ENCODE measurements around the gene ALDH2. TPM values are rescaled to one million over a fixed set of nuclear protein-coding genes. Genes with fewer than 3 reads are reported as not detected.
A peak's percentile ranks its signal among the peaks of the same experiment; 100 is the strongest.
"Not testable (repeated sequence)": the region's sequence is repeated elsewhere in the genome, so short reads cannot be mapped to it uniquely, and the experiment has no call there.

ALDH2 gene
- polyA plus RNA-seq, 1 of the 3 experiments (the other 2 are of a cell fraction), result 67.5 TPM

DNA sequence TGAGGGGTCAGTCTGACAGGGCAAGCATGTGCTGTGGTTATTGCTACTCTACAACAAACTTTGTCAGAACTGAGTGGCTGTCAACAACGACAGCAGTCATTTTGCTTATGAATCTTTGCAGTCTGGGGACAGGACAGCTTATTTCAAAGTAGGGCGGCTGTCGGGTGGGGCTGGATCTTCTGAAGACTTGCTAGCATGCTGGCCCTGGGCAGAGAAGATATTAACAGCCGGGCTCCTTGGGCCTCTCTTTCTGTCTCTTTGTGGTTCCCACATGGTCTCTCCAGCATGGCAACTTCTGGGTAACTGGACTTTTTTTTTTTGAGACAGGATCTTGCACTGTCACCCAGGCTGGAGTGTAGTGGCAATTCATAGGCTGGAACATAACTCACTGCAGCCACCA is 33.9 kb upstream of the ALDH2 start:
- no peaks in the 10 kb centered on the region for H3K9me3 ChIP-seq
- H3K4me3 ChIP-seq (ENCODE audit: low read depth in 2 of 2, low read length in 1 of 2), result no peak overlapping the region
- no peaks in the 10 kb centered on the region for H4K20me1 ChIP-seq (ENCODE audit: insufficient read depth)
- no peaks in the 10 kb centered on the region for H3K79me2 ChIP-seq (ENCODE audit: insufficient read depth)
- no peak overlapping the region for H3K9ac ChIP-seq
- H3K36me3 ChIP-seq (replicated peaks in 1 of 2; ENCODE audit: control insufficient read depth in 1 of 2, insufficient read depth in 2 of 2, low read length in 1 of 2), result peaks cover 21 to 26% of the 10 kb centered on the region in 2 experiments
- no peaks in the 10 kb centered on the region for H3K9me2 ChIP-seq
- ChIA-PET POLR2A (no interaction called here), CTCF (interaction anchor here (0.8 to 2.1 kb wide), 2 partner anchors 17 to 22 kb away, joined by 3 to 5 read pairs; no protein-coding TSS in a partner anchor)
- peaks cover 0 to 3% of the 10 kb centered on the region in 2 experiments; a peak in 1 of 4 replicates for H3K4me1 ChIP-seq (ENCODE audit: control insufficient read depth in 1 of 2, insufficient read depth in 2 of 2, low read depth in 1 of 2, low read length in 1 of 2)
- no peak overlapping the region for H3K27ac ChIP-seq (ENCODE audit: low read depth in 2 of 2, low read length in 1 of 2)
- TF ChIP-seq SIN3A (IDR thresholded peaks at IDR 0.05; ENCODE audit: borderline replicate concordance, low read depth, low read length) (no peak), MEF2A (IDR thresholded peaks at IDR 0.05; ENCODE audit: borderline replicate concordance, low read depth) (no peak)
- TF ChIP-seq, protein P1, sequence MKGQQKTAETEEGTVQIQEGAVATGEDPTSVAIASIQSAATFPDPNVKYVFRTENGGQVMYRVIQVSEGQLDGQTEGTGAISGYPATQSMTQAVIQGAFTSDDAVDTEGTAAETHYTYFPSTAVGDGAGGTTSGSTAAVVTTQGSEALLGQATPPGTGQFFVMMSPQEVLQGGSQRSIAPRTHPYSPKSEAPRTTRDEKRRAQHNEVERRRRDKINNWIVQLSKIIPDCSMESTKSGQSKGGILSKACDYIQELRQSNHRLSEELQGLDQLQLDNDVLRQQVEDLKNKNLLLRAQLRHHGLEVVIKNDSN (IDR thresholded peaks at IDR 0.05; ENCODE audit: borderline replicate concordance, low read depth), result no peak
- TF ChIP-seq, protein P2, sequence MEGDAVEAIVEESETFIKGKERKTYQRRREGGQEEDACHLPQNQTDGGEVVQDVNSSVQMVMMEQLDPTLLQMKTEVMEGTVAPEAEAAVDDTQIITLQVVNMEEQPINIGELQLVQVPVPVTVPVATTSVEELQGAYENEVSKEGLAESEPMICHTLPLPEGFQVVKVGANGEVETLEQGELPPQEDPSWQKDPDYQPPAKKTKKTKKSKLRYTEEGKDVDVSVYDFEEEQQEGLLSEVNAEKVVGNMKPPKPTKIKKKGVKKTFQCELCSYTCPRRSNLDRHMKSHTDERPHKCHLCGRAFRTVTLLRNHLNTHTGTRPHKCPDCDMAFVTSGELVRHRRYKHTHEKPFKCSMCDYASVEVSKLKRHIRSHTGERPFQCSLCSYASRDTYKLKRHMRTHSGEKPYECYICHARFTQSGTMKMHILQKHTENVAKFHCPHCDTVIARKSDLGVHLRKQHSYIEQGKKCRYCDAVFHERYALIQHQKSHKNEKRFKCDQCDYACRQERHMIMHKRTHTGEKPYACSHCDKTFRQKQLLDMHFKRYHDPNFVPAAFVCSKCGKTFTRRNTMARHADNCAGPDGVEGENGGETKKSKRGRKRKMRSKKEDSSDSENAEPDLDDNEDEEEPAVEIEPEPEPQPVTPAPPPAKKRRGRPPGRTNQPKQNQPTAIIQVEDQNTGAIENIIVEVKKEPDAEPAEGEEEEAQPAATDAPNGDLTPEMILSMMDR (IDR thresholded peaks at IDR 0.05), result no peak
- H2AFZ ChIP-seq (ENCODE audit: low read depth), result no peak overlapping the region
- no peak for DNase-seq
- WGBS (ENCODE audit: low lambda C conversion rate), result 90% methylated on average over 2 of the region's 4 CpGs
- H3F3A ChIP-seq (replicated peaks; ENCODE audit: insufficient read depth), result no peaks in the 10 kb centered on the region
- H3K27me3 ChIP-seq (ENCODE audit: insufficient read depth), result no peaks in the 10 kb centered on the region
- no peak overlapping the region for H3K4me2 ChIP-seq

DNA sequence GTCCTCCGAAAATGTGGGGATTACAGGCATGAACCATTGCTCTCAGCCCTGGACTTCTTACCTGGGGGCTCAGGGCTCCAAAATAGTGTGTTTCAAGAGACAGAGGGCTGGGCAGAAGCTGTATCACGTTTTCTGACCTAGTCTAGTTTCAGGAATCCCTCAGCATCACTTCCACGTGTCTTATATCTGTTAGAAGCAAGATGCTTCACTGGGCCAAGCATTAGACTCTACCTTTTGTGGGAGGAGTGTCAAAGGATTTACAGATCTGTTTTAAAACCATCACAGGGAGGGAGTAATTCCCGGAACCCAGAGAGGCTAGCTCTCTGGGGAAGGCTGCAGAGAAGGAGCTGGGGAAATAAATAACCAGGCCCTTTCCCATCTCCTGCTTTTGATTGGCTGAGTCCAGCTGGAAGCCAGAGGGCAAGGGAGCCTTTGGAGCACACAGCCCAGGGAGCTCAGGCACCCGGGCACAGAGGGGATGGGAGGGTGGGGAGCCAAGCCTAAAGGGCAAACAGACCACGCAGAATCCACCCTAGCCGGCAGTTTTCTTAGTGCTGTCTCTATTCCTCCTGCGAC is 33.3 kb upstream of the ALDH2 start:
- ChIA-PET CTCF (interaction anchor here (0.8 to 2.1 kb wide), 2 partner anchors 17 to 21 kb away, joined by 3 to 5 read pairs; no protein-coding TSS in a partner anchor), POLR2A (no interaction called here)
- H3K9me2 ChIP-seq, result no peaks in the 10 kb centered on the region
- 91% methylated on average over 8 of the region's 8 CpGs for WGBS (ENCODE audit: low lambda C conversion rate)
- TF ChIP-seq FOSL2 (IDR thresholded peaks at IDR 0.05; ENCODE audit: borderline replicate concordance, low read depth) (no peak), RFX5 (IDR thresholded peaks at IDR 0.05; ENCODE audit: low read length) (no peak), SMC3 (IDR thresholded peaks at IDR 0.05; ENCODE audit: low read depth, low read length) (no peak), MXI1 (IDR thresholded peaks at IDR 0.05; ENCODE audit: low read depth, low read length) (no peak)
- TF ChIP-seq, protein P3, sequence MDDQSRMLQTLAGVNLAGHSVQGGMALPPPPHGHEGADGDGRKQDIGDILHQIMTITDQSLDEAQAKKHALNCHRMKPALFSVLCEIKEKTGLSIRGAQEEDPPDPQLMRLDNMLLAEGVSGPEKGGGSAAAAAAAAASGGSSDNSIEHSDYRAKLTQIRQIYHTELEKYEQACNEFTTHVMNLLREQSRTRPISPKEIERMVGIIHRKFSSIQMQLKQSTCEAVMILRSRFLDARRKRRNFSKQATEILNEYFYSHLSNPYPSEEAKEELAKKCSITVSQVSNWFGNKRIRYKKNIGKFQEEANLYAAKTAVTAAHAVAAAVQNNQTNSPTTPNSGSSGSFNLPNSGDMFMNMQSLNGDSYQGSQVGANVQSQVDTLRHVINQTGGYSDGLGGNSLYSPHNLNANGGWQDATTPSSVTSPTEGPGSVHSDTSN (IDR thresholded peaks at IDR 0.05), result no peak
- no peak for DNase-seq
- H3F3A ChIP-seq (replicated peaks; ENCODE audit: insufficient read depth), result no peaks in the 10 kb centered on the region
- no peaks in the 10 kb centered on the region for H3K79me2 ChIP-seq (ENCODE audit: insufficient read depth)
- H3K27me3 ChIP-seq (ENCODE audit: insufficient read depth), result no peaks in the 10 kb centered on the region
- no peak overlapping the region for H2AFZ ChIP-seq (ENCODE audit: low read depth)
- no peaks in the 10 kb centered on the region for H4K20me1 ChIP-seq (ENCODE audit: insufficient read depth)
- no peak overlapping the region for H3K27ac ChIP-seq (ENCODE audit: low read depth in 2 of 2, low read length in 1 of 2)
- peaks cover 0 to 3% of the 10 kb centered on the region in 2 experiments; a peak in 1 of 4 replicates for H3K4me1 ChIP-seq (ENCODE audit: control insufficient read depth in 1 of 2, insufficient read depth in 2 of 2, low read depth in 1 of 2, low read length in 1 of 2)
- H3K4me3 ChIP-seq (ENCODE audit: low read depth in 2 of 2, low read length in 1 of 2), result no peak overlapping the region
- H3K36me3 ChIP-seq (replicated peaks in 1 of 2; ENCODE audit: control insufficient read depth in 1 of 2, insufficient read depth in 2 of 2, low read length in 1 of 2), result peaks cover 19 to 23% of the 10 kb centered on the region in 2 experiments
- no peak overlapping the region for H3K9ac ChIP-seq
- H3K9me3 ChIP-seq, result no peaks in the 10 kb centered on the region
- no peak overlapping the region for H3K4me2 ChIP-seq

DNA sequence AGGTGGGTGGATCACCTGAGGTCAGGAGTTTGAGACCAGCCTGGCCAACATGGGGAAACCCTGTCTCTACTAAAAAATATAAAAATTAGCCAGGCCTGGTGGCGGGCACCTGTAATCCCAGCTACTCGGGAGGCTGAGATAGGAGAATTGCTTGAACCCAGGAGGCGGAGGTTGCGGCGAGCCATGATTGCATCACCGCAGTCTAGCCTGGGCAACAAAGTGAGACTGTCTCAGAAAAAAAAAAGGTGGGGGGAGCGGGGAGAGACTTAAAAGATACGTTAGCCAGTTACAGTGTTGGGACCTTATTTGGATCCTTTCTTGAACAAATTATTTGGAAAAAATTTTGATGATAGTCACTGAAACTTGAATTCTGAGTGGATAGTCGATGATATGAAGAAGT is 27.2 kb upstream of the ALDH2 start:
- ChIA-PET POLR2A (interaction anchor here (0.5 kb wide), 1 partner anchor 26 kb away, joined by 3 read pairs; no protein-coding TSS in a partner anchor), CTCF (interaction anchor here (2.4 kb wide), 1 partner anchor 14 kb away, joined by 8 read pairs; no protein-coding TSS in a partner anchor)
- peaks cover 13% of the 10 kb centered on the region for H3F3A ChIP-seq (replicated peaks; ENCODE audit: insufficient read depth)
- H3K4me1 ChIP-seq (ENCODE audit: control insufficient read depth in 1 of 2, insufficient read depth in 2 of 2, low read depth in 1 of 2, low read length in 1 of 2), result peaks cover 0 to 32% of the 10 kb centered on the region in 2 experiments; a peak in 2 of 4 replicates
- H3K4me3 ChIP-seq (ENCODE audit: low read depth in 2 of 2, low read length in 1 of 2); H4K20me1 ChIP-seq (ENCODE audit: insufficient read depth); H3K27me3 ChIP-seq (ENCODE audit: insufficient read depth); H3K4me2 ChIP-seq; DNase-seq; H3K9me3 ChIP-seq; H3K79me2 ChIP-seq (ENCODE audit: insufficient read depth); H3K9ac ChIP-seq; H3K9me2 ChIP-seq; H2AFZ ChIP-seq (ENCODE audit: low read depth): not testable (repeated sequence)
- WGBS (ENCODE audit: low lambda C conversion rate), result 93% methylated on average over 9 of the region's 9 CpGs
- peaks cover 21 to 23% of the 10 kb centered on the region in 2 experiments for H3K36me3 ChIP-seq (replicated peaks in 1 of 2; ENCODE audit: control insufficient read depth in 1 of 2, insufficient read depth in 2 of 2, low read length in 1 of 2)
- H3K27ac ChIP-seq (ENCODE audit: low read depth in 2 of 2, low read length in 1 of 2), result peak overlapping the region in 1 of 2 experiments; percentile 35; a peak in 1 of 4 replicates
